DND-41 (cell line): Measurements from ENCODE around the gene NAT8L.

Experiments
- ATAC-seq: fragments of 200-7000 bp; cut with Tn5 transposase; 3 replicates; pipeline ENCODE4 v1.9.1; 2021; ENCODE audit warnings: low read depth; ENCODE audit not compliant: insufficient read depth
- DNase-seq: peaks from one replicate; pipeline ENCODE4 v3.0.0-alpha.2; 2020
- H2AFZ ChIP-seq: 2 replicates; pipeline ENCODE4 v1.6.0; 2012; ENCODE audit warnings: low read depth, low read length
- H3K27ac ChIP-seq: 2 replicates; pipeline ENCODE4 v1.5.1; 2012; ENCODE audit warnings: low read length, inconsistent platforms
- H3K27me3 ChIP-seq: fragments of 200-600 bp; sonication (generic); 2 replicates; pipeline ENCODE4 v1.6.0; 2012; ENCODE audit warnings: low read length, mild to moderate bottlenecking, inconsistent platforms; ENCODE audit not compliant: insufficient read depth, poor library complexity
- H3K36me3 ChIP-seq: 2 replicates; pipeline ENCODE4 v1.5.1; 2012; ENCODE audit warnings: low read length, inconsistent platforms; ENCODE audit not compliant: insufficient read depth
- H3K4me1 ChIP-seq: 2 replicates; pipeline ENCODE4 v1.5.1; 2012; ENCODE audit warnings: mild to moderate bottlenecking, low read length; ENCODE audit not compliant: insufficient read depth
- H3K4me2 ChIP-seq: 2 replicates; pipeline ENCODE4 v1.6.0; 2012; ENCODE audit warnings: mild to moderate bottlenecking, moderate library complexity, low read length, inconsistent platforms; ENCODE audit not compliant: insufficient read depth
- H3K4me3 ChIP-seq, 2 experiments: fragments of 200-600 bp in 1 of 2; shearing (Covaris generic) in 1 of 2; 2 replicates each; pipeline ENCODE4 v1.5.1; 2012 to 2016; ENCODE audit warnings: inconsistent platforms in 2 of 2, low read length in 2 of 2, mild to moderate bottlenecking in 2 of 2, low read depth in 1 of 2, moderate library complexity in 1 of 2
- H3K79me2 ChIP-seq: 2 replicates; pipeline ENCODE4 v1.6.0; 2012; ENCODE audit warnings: low read length, inconsistent platforms; ENCODE audit not compliant: insufficient read depth
- H3K9ac ChIP-seq: 2 replicates; pipeline ENCODE4 v1.6.0; 2012; ENCODE audit warnings: low read depth, mild to moderate bottlenecking, inconsistent platforms, low read length, moderate library complexity
- H3K9me3 ChIP-seq: 2 replicates; pipeline ENCODE4 v1.5.1; 2012; ENCODE audit warnings: low read length, moderate library complexity, mild to moderate bottlenecking, inconsistent platforms; ENCODE audit not compliant: insufficient read depth, severe bottlenecking
- H4K20me1 ChIP-seq: 2 replicates; pipeline ENCODE4 v1.6.0; 2012; ENCODE audit warnings: low read length; ENCODE audit not compliant: insufficient read depth
- EZH2 ChIP-seq: IDR thresholded peaks from 3 replicates; pipeline ENCODE4 v1.6.1; 2012; ENCODE audit warnings: borderline replicate concordance, low read depth, mild to moderate bottlenecking, moderate library complexity, low read length, inconsistent platforms; ENCODE audit not compliant: severe bottlenecking
- TF ChIP-seq, protein P1 (sequence below): IDR thresholded peaks from 2 replicates; pipeline ENCODE4 v1.5.1; 2012; ENCODE audit warnings: borderline replicate concordance, low read length, moderate library complexity, mild to moderate bottlenecking; ENCODE audit not compliant: poor library complexity, severe bottlenecking; ENCODE audit errors: extremely low read depth

NAT8L gene

DNA sequence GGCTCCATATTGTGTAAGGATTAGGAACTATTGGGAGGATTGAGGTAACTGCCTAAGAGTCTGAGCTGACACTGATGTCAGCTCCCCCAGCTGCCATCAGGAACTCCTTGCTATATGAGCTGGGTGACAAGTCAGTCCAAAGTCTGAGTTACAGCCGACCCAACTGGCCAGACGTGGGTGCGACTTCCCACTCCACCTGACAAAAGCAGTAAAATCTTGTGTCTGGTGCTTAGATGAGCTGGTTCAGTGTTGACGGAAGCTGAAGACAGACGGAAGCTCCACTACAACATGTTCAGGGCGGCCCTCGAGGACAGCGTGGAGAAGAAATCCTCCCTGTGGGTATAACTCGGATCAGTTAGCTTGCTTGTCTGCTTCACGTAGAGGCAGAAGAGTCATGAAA lies 22.8 kb upstream of the NAT8L start:
- Histone ChIP-seq H4K20me1 (no peaks in the 10 kb centered on the region), H3K4me1 (peaks cover 1% of the 10 kb centered on the region), H3K9me3 (no peaks in the 10 kb centered on the region), H2AFZ (no peak overlapping the region), H3K4me2 (no peak overlapping the region), H3K36me3 (no peaks in the 10 kb centered on the region), H3K27ac (no peak overlapping the region), H3K9ac (no peak overlapping the region), H3K27me3 (peaks cover 8% of the 10 kb centered on the region), H3K79me2 (no peaks in the 10 kb centered on the region), H3K4me3 (no peak overlapping the region)
- no peak for DNase-seq
- ATAC-seq, result no peak
- no peak for TF ChIP-seq EZH2
- TF ChIP-seq, protein P1, sequence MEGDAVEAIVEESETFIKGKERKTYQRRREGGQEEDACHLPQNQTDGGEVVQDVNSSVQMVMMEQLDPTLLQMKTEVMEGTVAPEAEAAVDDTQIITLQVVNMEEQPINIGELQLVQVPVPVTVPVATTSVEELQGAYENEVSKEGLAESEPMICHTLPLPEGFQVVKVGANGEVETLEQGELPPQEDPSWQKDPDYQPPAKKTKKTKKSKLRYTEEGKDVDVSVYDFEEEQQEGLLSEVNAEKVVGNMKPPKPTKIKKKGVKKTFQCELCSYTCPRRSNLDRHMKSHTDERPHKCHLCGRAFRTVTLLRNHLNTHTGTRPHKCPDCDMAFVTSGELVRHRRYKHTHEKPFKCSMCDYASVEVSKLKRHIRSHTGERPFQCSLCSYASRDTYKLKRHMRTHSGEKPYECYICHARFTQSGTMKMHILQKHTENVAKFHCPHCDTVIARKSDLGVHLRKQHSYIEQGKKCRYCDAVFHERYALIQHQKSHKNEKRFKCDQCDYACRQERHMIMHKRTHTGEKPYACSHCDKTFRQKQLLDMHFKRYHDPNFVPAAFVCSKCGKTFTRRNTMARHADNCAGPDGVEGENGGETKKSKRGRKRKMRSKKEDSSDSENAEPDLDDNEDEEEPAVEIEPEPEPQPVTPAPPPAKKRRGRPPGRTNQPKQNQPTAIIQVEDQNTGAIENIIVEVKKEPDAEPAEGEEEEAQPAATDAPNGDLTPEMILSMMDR, result no peak

DNA sequence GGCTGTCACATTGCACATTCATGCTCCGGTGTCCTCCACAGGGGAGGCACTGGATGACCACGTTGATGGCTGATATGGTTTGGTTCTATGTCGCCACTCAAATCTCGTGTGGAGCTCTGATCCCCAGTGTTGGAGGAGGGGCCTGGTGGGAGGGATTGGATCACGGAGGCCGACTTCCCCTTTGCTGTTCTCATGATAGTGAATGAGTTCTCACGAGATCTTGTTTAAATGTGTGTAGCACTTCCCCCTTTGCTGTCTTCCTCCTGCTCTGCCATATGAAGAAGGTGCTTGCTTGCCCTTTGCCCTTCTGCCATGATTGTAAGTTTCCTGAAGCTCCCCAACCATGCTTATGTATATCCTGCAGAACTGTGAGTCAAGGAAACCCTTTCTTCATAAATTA lies 22.3 kb upstream of the NAT8L start:
- Histone ChIP-seq H3K27me3 (peaks cover 8% of the 10 kb centered on the region), H3K4me2 (no peak overlapping the region), H2AFZ (no peak overlapping the region), H3K9me3 (no peaks in the 10 kb centered on the region), H3K36me3 (no peaks in the 10 kb centered on the region), H3K27ac (no peak overlapping the region), H3K4me1 (peaks cover 6% of the 10 kb centered on the region), H4K20me1 (no peaks in the 10 kb centered on the region), H3K4me3 (no peak overlapping the region), H3K79me2 (no peaks in the 10 kb centered on the region), H3K9ac (no peak overlapping the region)
- no peak for DNase-seq
- TF ChIP-seq, protein P1, result no peak
- no peak for TF ChIP-seq EZH2
- no peak for ATAC-seq

DNA sequence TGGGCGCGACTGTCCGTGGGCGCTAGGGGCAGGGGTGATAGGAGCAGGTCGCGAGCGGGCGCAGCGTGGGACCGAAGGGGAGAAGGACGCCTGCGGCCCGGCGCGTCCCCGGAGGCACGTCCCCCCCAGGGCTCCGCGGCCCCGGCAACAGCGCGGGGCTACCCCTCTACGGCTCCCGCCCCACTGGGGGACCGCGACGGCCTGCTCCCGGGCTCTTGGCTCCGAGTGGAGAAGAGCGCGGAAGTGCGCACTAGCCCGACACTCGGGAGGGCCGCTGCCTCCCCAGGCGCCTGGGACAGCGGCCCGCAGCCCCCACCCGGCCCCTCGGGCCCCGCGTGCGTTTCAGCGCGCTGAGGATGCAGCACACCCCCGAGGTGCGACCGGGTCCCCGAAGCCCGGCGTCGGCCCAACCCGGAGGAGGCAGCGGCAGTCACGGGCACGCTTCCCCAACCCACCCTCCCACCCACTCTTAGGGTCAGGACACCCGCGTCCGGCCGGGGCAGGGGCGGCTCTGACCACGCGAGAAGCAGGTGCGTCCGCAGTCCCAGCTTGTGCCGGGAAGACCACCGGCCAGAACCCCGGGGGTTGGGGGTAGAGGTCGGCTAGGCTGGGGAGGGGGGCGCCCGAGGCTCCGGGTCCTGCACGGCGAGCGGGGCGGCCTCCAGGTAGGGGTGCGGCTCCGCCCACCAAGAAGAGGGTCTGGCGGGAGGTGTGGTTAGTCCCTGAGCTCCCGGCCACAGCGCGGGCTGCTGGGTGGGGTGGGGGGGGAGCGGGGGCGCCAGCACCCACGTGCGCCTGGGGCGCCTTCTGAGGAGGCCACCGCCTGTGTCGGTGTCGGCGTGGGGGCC lies 18.5 kb upstream of the NAT8L start:
- Histone ChIP-seq H3K79me2 (0 out of 2 replicates have a peak, but pooled peaks cover 2% of the 10 kb centered on the region), H3K36me3 (no peaks in the 10 kb centered on the region), H3K27me3 (no peaks in the 10 kb centered on the region), H3K4me2 (no peak overlapping the region), H3K9ac (no peak overlapping the region), H3K27ac (no peak overlapping the region), H4K20me1 (peaks cover 23% of the 10 kb centered on the region), H3K4me1 (peaks cover 15% of the 10 kb centered on the region), H3K9me3 (no peaks in the 10 kb centered on the region), H3K4me3 (no peak overlapping the region), H2AFZ (no peak overlapping the region)
- DNase-seq (no peak), ATAC-seq (no peak)
- TF ChIP-seq, protein P1, result no peak
- TF ChIP-seq EZH2, result no peak
